Panc1 (cell line): ENCODE results near the gene WNT7B. TPM values are rescaled to one million over a fixed set of nuclear protein-coding genes. Genes with fewer than 3 reads are reported as not detected.

Source experiments
- ATAC-seq: fragments of 200-7000 bp; cut with Tn5 transposase; 2 replicates; pipeline ENCODE4 v1.9.1; 2020; ENCODE audit warnings: mild to moderate bottlenecking, moderate library complexity
- BruUV-seq: library from RNA; stranded (reverse); fragments of 400-500 nt; replicated peaks from 2 replicates; lab custom pipeline; 2021; lab: Mats Ljungman, UMichigan
- CTCF ChIA-PET: fragments of 300-600 bp; sonication (Branson Sonifier 250); formaldehyde crosslinking; loops from one replicate; lab custom pipeline; 2022; ENCODE audit warnings: antibody characterized with exemption; lab: Charles Lee
- POLR2A ChIA-PET: fragments of 300-600 bp; sonication (Branson Sonifier 250); formaldehyde crosslinking; loops from one replicate; lab custom pipeline; 2022; ENCODE audit warnings: antibody characterized with exemption; lab: Charles Lee
- DNase-seq: peaks from one replicate; pipeline ENCODE4 v3.0.0-alpha.2; 2010; ENCODE audit warnings: low read depth, low spot score
- H3K27ac ChIP-seq: 2 replicates; pipeline ENCODE4 v1.5.1; 2011; ENCODE audit warnings: mild to moderate bottlenecking, low read length, inconsistent platforms
- H3K27me3 ChIP-seq: fragments of 200-500 bp; sonication (Bioruptor generic); 2 replicates; pipeline ENCODE4 v1.6.0; 2014; ENCODE audit warnings: low read length, inconsistent platforms; ENCODE audit not compliant: control insufficient read depth, insufficient read depth
- H3K36me3 ChIP-seq: fragments of 200-500 bp; sonication (Bioruptor generic); 2 replicates; pipeline ENCODE4 v1.5.1; 2014; ENCODE audit warnings: inconsistent platforms, mild to moderate bottlenecking, low read length, moderate library complexity; ENCODE audit not compliant: control insufficient read depth, insufficient read depth
- H3K4me1 ChIP-seq: 2 replicates; pipeline ENCODE4 v1.5.1; 2011; ENCODE audit warnings: inconsistent platforms, mild to moderate bottlenecking, low read length, moderate library complexity; ENCODE audit not compliant: control insufficient read depth, insufficient read depth
- H3K4me3 ChIP-seq, 2 experiments: 2 replicates each; pipeline ENCODE4 v1.5.1; 2011 to 2012; ENCODE audit warnings: low read depth in 2 of 2, low read length in 2 of 2, mild to moderate bottlenecking in 2 of 2, inconsistent platforms in 1 of 2, moderate library complexity in 1 of 2
- H3K9me3 ChIP-seq: fragments of 200-500 bp; sonication (Bioruptor generic); 2 replicates; pipeline ENCODE4 v1.5.1; 2014; ENCODE audit warnings: low read depth, mild to moderate bottlenecking, inconsistent platforms, low read length, moderate library complexity; ENCODE audit not compliant: control insufficient read depth, insufficient read depth
- POLR2AphosphoS5 ChIP-seq: IDR thresholded peaks from 2 replicates; pipeline ENCODE4 v1.6.1; 2012; ENCODE audit warnings: mild to moderate bottlenecking, low read depth, low read length, moderate library complexity
- SIN3A ChIP-seq: IDR thresholded peaks from 2 replicates; pipeline ENCODE4 v1.6.1; 2012; ENCODE audit warnings: low read depth, mild to moderate bottlenecking, low read length, moderate library complexity, borderline replicate concordance; ENCODE audit not compliant: insufficient read depth
- TCF7L2 ChIP-seq: IDR thresholded peaks from 2 replicates; pipeline ENCODE4 v1.6.1; 2011; ENCODE audit warnings: mild to moderate bottlenecking, low read depth, low read length, inconsistent platforms
- in situ Hi-C: cut with HindIII; loops from 2 replicates; pipeline ENCODE4 v1.10.0; 2016; ENCODE audit warnings: low sequenced_read_pairs, low pct_unique_long_range_greater_than_20kb
- intact Hi-C: fragments of 100-400 bp; cut with micrococcal nuclease; formaldehyde crosslinking; loops from one replicate; pipeline ENCODE4 v1.10.0; 2022; ENCODE audit not compliant: unreplicated experiment
- total RNA-seq: library from RNA; stranded (reverse); gene quantifications from one replicate; pipeline ENCODE4 v1.2.1, GENCODE V29; 2021; ENCODE audit not compliant: unreplicated experiment
- TF ChIP-seq, protein P1 (sequence below), 2 experiments: IDR thresholded peaks; 2 replicates each; pipeline ENCODE4 v1.6.1; 2011 to 2012; ENCODE audit warnings: low read depth in 2 of 2, control low read depth in 1 of 2, low read length in 1 of 2, mild to moderate bottlenecking in 1 of 2, moderate library complexity in 1 of 2; ENCODE audit not compliant: insufficient read depth in 1 of 2
- TF ChIP-seq, protein P2 (sequence below): fragments of 450-650 bp; IDR thresholded peaks from 2 replicates; pipeline ENCODE4 v1.5.1; 2017; ENCODE audit warnings: mild to moderate bottlenecking

Gene WNT7B
- total RNA-seq, 1 experiment from 2014 or later = 52.1 TPM

DNA sequence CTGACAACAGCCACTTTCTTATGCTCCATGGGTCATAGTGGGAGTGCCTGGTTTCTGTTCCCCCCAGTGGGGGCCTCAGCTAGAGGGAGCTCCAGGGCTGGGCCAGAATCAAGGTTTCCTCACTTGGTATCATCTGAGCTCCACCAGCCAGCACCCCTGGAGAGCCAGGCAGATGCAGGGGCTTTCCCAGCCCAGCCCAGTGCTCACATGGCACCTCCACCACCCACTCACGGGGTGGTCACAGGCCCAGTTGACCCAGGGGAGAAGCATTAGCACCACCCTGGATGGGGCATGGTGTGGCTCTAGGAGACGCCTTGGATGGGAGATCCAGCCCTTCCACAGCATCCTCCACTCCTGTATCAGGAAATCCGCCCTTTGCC is 24.1 kb upstream of the WNT7B start:
- in situ Hi-C loops = loop anchor here (25.0 kb wide), 1 partner anchor 311 kb away; no protein-coding TSS in a partner anchor

GRCh38 chr22:46000081-46001027 is 23.4 kb upstream of the WNT7B start:
- Histone ChIP-seq H3K4me3 (no peak overlapping the region), H3K4me1 (peaks cover 12% of the 10 kb centered on the region), H3K27ac (no peak overlapping the region), H3K36me3 (no peaks in the 10 kb centered on the region), H3K27me3 (no peaks in the 10 kb centered on the region), H3K9me3 (no peaks in the 10 kb centered on the region)
- intact Hi-C loops (no loop called here), in situ Hi-C loops (loop anchor here (25.0 kb wide), 1 partner anchor 312 kb away; no protein-coding TSS in a partner anchor)
- CTCF ChIA-PET = interaction anchor here (0.9 kb wide), 1 partner anchor 117 kb away, joined by 3 read pairs; no protein-coding TSS in a partner anchor
- ATAC-seq (no peak), DNase-seq (no peak)
- TF ChIP-seq TCF7L2 = no peak
- BruUV-seq = no TSS peak
- POLR2A ChIA-PET = interaction anchor here (0.6 kb wide), 1 partner anchor 80 kb away, joined by 5 read pairs; no protein-coding TSS in a partner anchor

More for the DNA sequence above, 24.1 kb upstream of the WNT7B start:
- Histone ChIP-seq H3K27me3 (no peaks in the 10 kb centered on the region), H3K36me3 (no peaks in the 10 kb centered on the region), H3K4me3 (no peak overlapping the region), H3K27ac (no peak overlapping the region), H3K9me3 (no peaks in the 10 kb centered on the region), H3K4me1 (peaks cover 13% of the 10 kb centered on the region)
- ATAC-seq (no peak; the same call in 1 of the 2 replicates), DNase-seq (no peak)
- BruUV-seq = no TSS peak
- ChIA-PET CTCF (interaction anchor here (0.5 to 0.6 kb wide), 2 partner anchors 15 to 795 kb away, joined by 3 to 4 read pairs; no protein-coding TSS in a partner anchor), POLR2A (interaction anchor here (0.6 kb wide), 1 partner anchor 79 kb away, joined by 5 read pairs; no protein-coding TSS in a partner anchor)
- TF ChIP-seq, protein P1, sequence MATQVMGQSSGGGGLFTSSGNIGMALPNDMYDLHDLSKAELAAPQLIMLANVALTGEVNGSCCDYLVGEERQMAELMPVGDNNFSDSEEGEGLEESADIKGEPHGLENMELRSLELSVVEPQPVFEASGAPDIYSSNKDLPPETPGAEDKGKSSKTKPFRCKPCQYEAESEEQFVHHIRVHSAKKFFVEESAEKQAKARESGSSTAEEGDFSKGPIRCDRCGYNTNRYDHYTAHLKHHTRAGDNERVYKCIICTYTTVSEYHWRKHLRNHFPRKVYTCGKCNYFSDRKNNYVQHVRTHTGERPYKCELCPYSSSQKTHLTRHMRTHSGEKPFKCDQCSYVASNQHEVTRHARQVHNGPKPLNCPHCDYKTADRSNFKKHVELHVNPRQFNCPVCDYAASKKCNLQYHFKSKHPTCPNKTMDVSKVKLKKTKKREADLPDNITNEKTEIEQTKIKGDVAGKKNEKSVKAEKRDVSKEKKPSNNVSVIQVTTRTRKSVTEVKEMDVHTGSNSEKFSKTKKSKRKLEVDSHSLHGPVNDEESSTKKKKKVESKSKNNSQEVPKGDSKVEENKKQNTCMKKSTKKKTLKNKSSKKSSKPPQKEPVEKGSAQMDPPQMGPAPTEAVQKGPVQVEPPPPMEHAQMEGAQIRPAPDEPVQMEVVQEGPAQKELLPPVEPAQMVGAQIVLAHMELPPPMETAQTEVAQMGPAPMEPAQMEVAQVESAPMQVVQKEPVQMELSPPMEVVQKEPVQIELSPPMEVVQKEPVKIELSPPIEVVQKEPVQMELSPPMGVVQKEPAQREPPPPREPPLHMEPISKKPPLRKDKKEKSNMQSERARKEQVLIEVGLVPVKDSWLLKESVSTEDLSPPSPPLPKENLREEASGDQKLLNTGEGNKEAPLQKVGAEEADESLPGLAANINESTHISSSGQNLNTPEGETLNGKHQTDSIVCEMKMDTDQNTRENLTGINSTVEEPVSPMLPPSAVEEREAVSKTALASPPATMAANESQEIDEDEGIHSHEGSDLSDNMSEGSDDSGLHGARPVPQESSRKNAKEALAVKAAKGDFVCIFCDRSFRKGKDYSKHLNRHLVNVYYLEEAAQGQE (IDR thresholded peaks at IDR 0.05; ENCODE audit: insufficient read depth in 1 of 2, low read depth in 2 of 2, low read length in 1 of 2) = no peak
- no peak for TF ChIP-seq POLR2AphosphoS5
- no peak for TF ChIP-seq SIN3A
- TF ChIP-seq, protein P2, sequence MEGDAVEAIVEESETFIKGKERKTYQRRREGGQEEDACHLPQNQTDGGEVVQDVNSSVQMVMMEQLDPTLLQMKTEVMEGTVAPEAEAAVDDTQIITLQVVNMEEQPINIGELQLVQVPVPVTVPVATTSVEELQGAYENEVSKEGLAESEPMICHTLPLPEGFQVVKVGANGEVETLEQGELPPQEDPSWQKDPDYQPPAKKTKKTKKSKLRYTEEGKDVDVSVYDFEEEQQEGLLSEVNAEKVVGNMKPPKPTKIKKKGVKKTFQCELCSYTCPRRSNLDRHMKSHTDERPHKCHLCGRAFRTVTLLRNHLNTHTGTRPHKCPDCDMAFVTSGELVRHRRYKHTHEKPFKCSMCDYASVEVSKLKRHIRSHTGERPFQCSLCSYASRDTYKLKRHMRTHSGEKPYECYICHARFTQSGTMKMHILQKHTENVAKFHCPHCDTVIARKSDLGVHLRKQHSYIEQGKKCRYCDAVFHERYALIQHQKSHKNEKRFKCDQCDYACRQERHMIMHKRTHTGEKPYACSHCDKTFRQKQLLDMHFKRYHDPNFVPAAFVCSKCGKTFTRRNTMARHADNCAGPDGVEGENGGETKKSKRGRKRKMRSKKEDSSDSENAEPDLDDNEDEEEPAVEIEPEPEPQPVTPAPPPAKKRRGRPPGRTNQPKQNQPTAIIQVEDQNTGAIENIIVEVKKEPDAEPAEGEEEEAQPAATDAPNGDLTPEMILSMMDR = no peak; the same call in 1 of the 2 replicates
- intact Hi-C loops = no loop called here
